IPS-18a (cell line): ENCODE data around the gene STARD10.

Experiments
- H3K27ac ChIP-seq: one replicate; pipeline ENCODE4 v1.5.1; 2013; ENCODE audit warnings: low read length
- H3K27me3 ChIP-seq: one replicate; pipeline ENCODE4 v1.6.1; 2013; ENCODE audit warnings: mild to moderate bottlenecking, low read length; ENCODE audit not compliant: control insufficient read depth, insufficient read depth
- H3K36me3 ChIP-seq: one replicate; pipeline ENCODE4 v1.6.1; 2013; ENCODE audit warnings: low read depth, low read length; ENCODE audit not compliant: control insufficient read depth
- H3K4me1 ChIP-seq: one replicate; pipeline ENCODE4 v1.6.1; 2013; ENCODE audit warnings: low read depth, low read length; ENCODE audit not compliant: control insufficient read depth
- H3K4me3 ChIP-seq: one replicate; pipeline ENCODE4 v1.5.1; 2013; ENCODE audit warnings: low read length
- H3K9ac ChIP-seq: one replicate; pipeline ENCODE4 v1.6.1; 2013; ENCODE audit warnings: mild to moderate bottlenecking, low read length, moderate library complexity
- H3K9me3 ChIP-seq: one replicate; pipeline ENCODE4 v1.6.1; 2013; ENCODE audit warnings: low read depth, low read length; ENCODE audit not compliant: control insufficient read depth

The STARD10 gene

GRCh38 chr11:72737336-72737735 is 56.5 kb downstream of the STARD10 start:
- Histone ChIP-seq H3K27me3 (no peaks in the 10 kb centered on the region), H3K27ac (no peak overlapping the region), H3K4me3 (no peak overlapping the region), H3K9me3 (no peaks in the 10 kb centered on the region), H3K36me3 (no peaks in the 10 kb centered on the region), H3K4me1 (peaks cover 30% of the 10 kb centered on the region), H3K9ac (no peak overlapping the region)

- H3K27me3 ChIP-seq, result no peaks in the 10 kb centered on the region
- no peaks in the 10 kb centered on the region for H3K36me3 ChIP-seq
- no peak overlapping the region for H3K9ac ChIP-seq
- H3K4me1 ChIP-seq, result peaks cover 25% of the 10 kb centered on the region
- H3K27ac ChIP-seq, result no peak overlapping the region
- H3K4me3 ChIP-seq, result no peak overlapping the region
- H3K9me3 ChIP-seq, result no peaks in the 10 kb centered on the region
Observed at GRCh38 chr11:72736452-72737069, 57.3 kb downstream of the STARD10 start.

DNA sequence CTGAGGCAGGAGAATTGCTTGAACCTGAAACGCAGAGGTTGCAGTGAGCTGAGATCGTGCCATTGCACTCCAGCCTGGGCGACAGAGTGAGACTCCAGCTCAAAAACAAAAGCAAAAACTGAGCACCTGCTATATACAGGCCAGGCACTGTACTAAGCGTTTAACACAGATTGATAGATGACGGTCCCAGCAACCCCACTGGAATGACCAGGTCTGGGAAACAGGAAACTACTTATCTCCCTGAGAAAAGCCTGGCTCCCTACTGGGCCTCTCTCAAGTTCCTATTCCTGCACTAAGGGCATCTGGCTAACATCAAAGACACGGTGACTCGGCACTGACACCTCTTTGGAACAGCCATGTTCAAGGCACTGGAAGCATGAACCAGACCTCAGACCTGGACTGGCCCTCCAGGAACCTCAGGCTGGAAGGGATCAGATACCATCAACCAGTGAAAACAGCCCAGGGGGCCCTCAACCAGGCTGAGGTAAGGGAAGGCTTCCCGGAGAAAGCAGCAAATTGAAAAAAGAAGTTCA is 58.3 kb downstream of the STARD10 start:
- Histone ChIP-seq H3K36me3 (no peaks in the 10 kb centered on the region), H3K4me1 (peaks cover 18% of the 10 kb centered on the region), H3K9ac (no peak overlapping the region), H3K27ac (no peak overlapping the region), H3K9me3 (no peaks in the 10 kb centered on the region), H3K27me3 (no peaks in the 10 kb centered on the region), H3K4me3 (no peak overlapping the region)

- no peaks in the 10 kb centered on the region for H3K27me3 ChIP-seq
- H3K4me1 ChIP-seq, result peaks cover 25% of the 10 kb centered on the region
- no peaks in the 10 kb centered on the region for H3K36me3 ChIP-seq
- H3K9ac ChIP-seq, result no peak overlapping the region
- no peak overlapping the region for H3K4me3 ChIP-seq
- H3K27ac ChIP-seq, result no peak overlapping the region
- H3K9me3 ChIP-seq, result no peaks in the 10 kb centered on the region
Observed at GRCh38 chr11:72732329-72732728, 61.5 kb downstream of the STARD10 start.

GRCh38 chr11:72730737-72731136 is 63.1 kb downstream of the STARD10 start:
- Histone ChIP-seq H3K27ac (no peak overlapping the region), H3K27me3 (no peaks in the 10 kb centered on the region), H3K4me3 (no peak overlapping the region), H3K36me3 (no peaks in the 10 kb centered on the region), H3K9ac (no peak overlapping the region), H3K4me1 (peaks cover 14% of the 10 kb centered on the region), H3K9me3 (no peaks in the 10 kb centered on the region)

DNA sequence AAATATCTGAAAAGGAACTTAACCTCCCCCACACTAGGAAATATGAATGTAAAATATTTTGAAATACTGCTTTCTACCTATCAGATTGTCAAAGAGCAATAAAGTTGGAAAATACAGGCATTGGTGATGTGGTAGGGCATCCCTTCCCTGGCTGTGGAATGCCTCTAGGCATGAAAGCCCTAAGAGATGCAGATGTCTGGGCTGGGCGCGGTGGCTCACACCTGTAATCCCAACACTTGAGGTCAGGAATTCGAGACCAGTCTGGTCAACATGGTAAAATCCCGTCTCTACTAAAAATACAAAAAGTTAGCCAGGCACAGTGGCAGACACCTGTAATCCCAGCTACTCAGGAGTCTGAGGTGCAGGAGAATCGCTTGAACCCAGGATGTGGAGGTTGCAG is 63.6 kb downstream of the STARD10 start:
- Histone ChIP-seq H3K4me1 (peaks cover 9% of the 10 kb centered on the region), H3K27ac (no peak overlapping the region), H3K27me3 (no peaks in the 10 kb centered on the region), H3K36me3 (no peaks in the 10 kb centered on the region), H3K9me3 (no peaks in the 10 kb centered on the region), H3K9ac (no peak overlapping the region), H3K4me3 (no peak overlapping the region)

DNA sequence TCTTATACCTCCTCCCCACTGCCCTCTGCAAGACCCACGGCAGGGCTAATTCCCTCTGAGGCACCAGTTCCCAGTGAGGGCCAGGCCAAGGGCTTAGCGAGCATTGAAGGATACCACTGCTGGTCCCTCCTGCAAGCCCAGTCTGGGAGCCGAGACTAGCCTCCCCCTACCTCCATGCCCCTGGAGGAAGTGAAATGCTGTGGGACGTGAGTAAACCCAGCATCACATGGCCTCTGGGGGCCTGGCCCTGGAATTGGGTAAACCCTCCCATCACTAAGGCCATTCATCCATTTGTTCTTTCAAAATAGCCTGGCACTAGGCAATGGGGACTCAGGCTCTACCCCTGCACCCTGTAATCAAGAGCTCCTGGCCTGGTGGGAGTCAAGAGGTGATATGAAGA is 66.3 kb downstream of the STARD10 start:
- no peak overlapping the region for H3K27ac ChIP-seq
- H3K36me3 ChIP-seq, result no peaks in the 10 kb centered on the region
- H3K9ac ChIP-seq, result no peak overlapping the region

GRCh38 chr11:72726266-72727220 is 67.3 kb downstream of the STARD10 start:
- Histone ChIP-seq H3K27me3 (no peaks in the 10 kb centered on the region), H3K36me3 (no peaks in the 10 kb centered on the region), H3K4me3 (no peak overlapping the region), H3K4me1 (peaks cover 9% of the 10 kb centered on the region), H3K9ac (no peak overlapping the region), H3K27ac (no peak overlapping the region), H3K9me3 (no peaks in the 10 kb centered on the region)

More for the DNA sequence above, 66.3 kb downstream of the STARD10 start:
- Histone ChIP-seq H3K4me1 (peaks cover 9% of the 10 kb centered on the region), H3K27me3 (no peaks in the 10 kb centered on the region), H3K9me3 (no peaks in the 10 kb centered on the region), H3K4me3 (no peak overlapping the region)

DNA sequence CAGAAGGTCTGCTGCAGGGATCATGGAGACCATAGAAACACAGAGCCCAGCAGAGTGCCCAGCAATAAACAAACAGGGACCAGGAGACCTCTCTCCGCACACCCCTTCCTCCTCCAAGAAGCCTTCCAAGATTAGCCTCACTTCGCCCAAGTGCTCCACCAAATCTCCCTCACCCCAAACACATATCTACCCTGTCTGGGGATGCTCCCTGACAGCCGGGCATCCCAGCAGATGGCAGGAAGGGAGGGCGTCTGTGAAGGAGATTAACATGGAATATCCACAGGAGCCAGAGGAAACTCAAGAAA is 68.2 kb downstream of the STARD10 start:
- Histone ChIP-seq H3K27ac (no peak overlapping the region), H3K4me3 (no peak overlapping the region), H3K36me3 (no peaks in the 10 kb centered on the region), H3K9me3 (no peaks in the 10 kb centered on the region), H3K9ac (no peak overlapping the region), H3K4me1 (peaks cover 8% of the 10 kb centered on the region), H3K27me3 (no peaks in the 10 kb centered on the region)

GRCh38 chr11:72724851-72725723 is 68.8 kb downstream of the STARD10 start:
- H3K27ac ChIP-seq, result no peak overlapping the region
- peaks cover 2% of the 10 kb centered on the region for H3K4me1 ChIP-seq
- H3K9ac ChIP-seq, result no peak overlapping the region
- H3K27me3 ChIP-seq, result no peaks in the 10 kb centered on the region
- no peak overlapping the region for H3K4me3 ChIP-seq
- H3K9me3 ChIP-seq, result no peaks in the 10 kb centered on the region
- H3K36me3 ChIP-seq, result no peaks in the 10 kb centered on the region

- no peak overlapping the region for H3K27ac ChIP-seq
- no peaks in the 10 kb centered on the region for H3K36me3 ChIP-seq
- H3K4me3 ChIP-seq, result no peak overlapping the region
- no peaks in the 10 kb centered on the region for H3K27me3 ChIP-seq
- no peak overlapping the region for H3K9ac ChIP-seq
- no peaks in the 10 kb centered on the region for H3K4me1 ChIP-seq
- no peaks in the 10 kb centered on the region for H3K9me3 ChIP-seq
Observed at GRCh38 chr11:72724021-72724551, 69.8 kb downstream of the STARD10 start.
